ENCODE measurements around the gene GNAZ.
A peak's percentile ranks its signal among the peaks of the same experiment; 100 is the strongest.

The GNAZ gene

GRCh38 chr22:23083315-23084021 is 13.1 kb downstream of the GNAZ start:
- Histone ChIP-seq H2BK15ac (ENCODE audit: low read length) (no peak overlapping the region), H3K79me1 (ENCODE audit: low read depth, low read length) (peaks cover 17% of the 10 kb centered on the region), H3K4me3 (ENCODE audit: low read length in 2 of 2) (no peak overlapping the region), H3K9ac (ENCODE audit: low read depth, low read length, poor library complexity) (no peak overlapping the region), H2BK120ac (ENCODE audit: low read depth, low read length) (no peak overlapping the region), H3K4me1 (ENCODE audit: control insufficient read depth in 2 of 2, insufficient read depth in 1 of 2, low read depth in 1 of 2, low read length in 2 of 2) (peaks cover 0 to 11% of the 10 kb centered on the region in 2 donors), H3K23ac (ENCODE audit: low read depth, low read length, poor library complexity) (peak overlapping the region; percentile 77), H2BK5ac (ENCODE audit: low read length) (no peak overlapping the region), H3K9me3 (replicated peaks in 1 of 2; ENCODE audit: control insufficient read depth in 2 of 2, insufficient read depth in 1 of 2, low read depth in 1 of 2, low read length in 2 of 2) (peaks cover 0 to 3% of the 10 kb centered on the region in 2 donors), H3K4ac (ENCODE audit: low read length) (no peak overlapping the region), H3K4me2 (ENCODE audit: insufficient read depth, low read length, poor library complexity, severe bottlenecking) (no peak overlapping the region), H3K18ac (ENCODE audit: low read length) (no peak overlapping the region), H4K8ac (ENCODE audit: low read depth, low read length) (no peak overlapping the region), H4K91ac (ENCODE audit: low read depth, low read length, poor library complexity) (no peak overlapping the region), H3K27ac (replicated peaks; ENCODE audit: low read length) (no peak overlapping the region), H3K36me3 (replicated peaks in 1 of 2; ENCODE audit: control insufficient read depth in 2 of 2, insufficient read depth in 2 of 2, low read length in 2 of 2) (no peaks in the 10 kb centered on the region), H2AFZ (ENCODE audit: low read length) (no peak overlapping the region), H2BK12ac (ENCODE audit: low read length) (no peak overlapping the region), H3K14ac (ENCODE audit: low read length) (no peak overlapping the region), H2AK5ac (ENCODE audit: low read depth, low read length) (no peak overlapping the region), H3K27me3 (ENCODE audit: control insufficient read depth in 3 of 3, insufficient read depth in 3 of 3, low read depth in 1 of 3, low read length in 3 of 3) (no peaks in the 10 kb centered on the region)
- DNase-seq (ENCODE audit: low spot score) = no peak
- no CpG with 5 or more reads among the region's 13 CpGs for whole genome bisulfite sequencing, 2 donors (ENCODE audit: extremely low coverage in 2 of 2, insufficient read length in 2 of 2, insufficient replicate concordance in 1 of 2)

DNA sequence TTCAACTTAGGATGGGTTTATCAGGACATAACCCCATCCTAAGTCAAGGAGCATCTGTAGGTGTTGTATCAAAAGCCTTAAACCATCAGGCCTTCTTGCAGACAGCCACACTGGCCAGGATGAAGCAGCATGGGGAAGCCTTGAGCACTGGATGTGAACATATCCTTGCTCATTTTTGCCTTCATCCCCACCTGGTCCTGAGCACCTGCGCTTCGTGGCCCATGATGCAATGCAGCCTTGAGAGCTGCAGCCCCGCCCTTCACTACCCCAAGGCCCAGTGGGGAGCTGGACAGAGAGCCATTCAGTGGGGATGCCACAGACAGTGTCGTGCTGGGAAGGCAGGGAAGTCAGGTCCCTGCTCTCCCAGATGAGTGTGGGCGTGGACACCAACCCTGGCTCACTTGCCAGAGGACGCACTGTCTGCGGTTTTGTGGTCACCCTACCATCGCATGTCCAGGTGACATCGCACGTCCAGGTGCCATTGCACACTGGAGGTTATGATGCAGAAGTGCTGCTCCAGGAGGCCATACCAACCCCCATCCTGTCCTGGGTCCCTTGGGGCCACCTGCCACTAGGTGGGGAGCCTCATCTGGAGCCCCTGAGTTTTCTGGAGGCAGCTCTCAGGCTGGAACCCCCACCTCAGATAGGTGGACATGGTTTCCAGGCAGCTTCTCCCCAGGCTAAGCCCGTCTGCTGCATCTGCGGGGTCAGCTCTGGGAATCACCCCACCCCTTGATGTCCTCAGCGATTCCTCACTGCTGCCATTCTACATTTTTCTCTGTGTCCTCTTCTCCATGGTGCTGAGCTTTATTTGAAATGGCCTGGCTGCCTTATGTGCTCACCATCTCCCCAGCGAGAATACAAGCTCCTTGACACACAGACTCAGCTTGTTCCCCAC is 14.4 kb downstream of the GNAZ start:
- Histone ChIP-seq H3K18ac (ENCODE audit: low read length) (peak overlapping the region; percentile 37), H2BK15ac (ENCODE audit: low read length) (no peak overlapping the region), H3K4ac (ENCODE audit: low read length) (no peak overlapping the region), H2AK5ac (ENCODE audit: low read depth, low read length) (no peak overlapping the region), H2BK5ac (ENCODE audit: low read length) (no peak overlapping the region), H3K9ac (ENCODE audit: low read depth, low read length, poor library complexity) (peak overlapping the region; percentile 66), H2BK120ac (ENCODE audit: low read depth, low read length) (no peak overlapping the region), H3K36me3 (replicated peaks in 1 of 2; ENCODE audit: control insufficient read depth in 2 of 2, insufficient read depth in 2 of 2, low read length in 2 of 2) (no peaks in the 10 kb centered on the region), H3K9me3 (replicated peaks in 1 of 2; ENCODE audit: control insufficient read depth in 2 of 2, insufficient read depth in 1 of 2, low read depth in 1 of 2, low read length in 2 of 2) (peaks cover 0 to 3% of the 10 kb centered on the region in 2 donors), H2AFZ (ENCODE audit: low read length) (no peak overlapping the region), H4K91ac (ENCODE audit: low read depth, low read length, poor library complexity) (no peak overlapping the region), H2BK12ac (ENCODE audit: low read length) (no peak overlapping the region), H3K79me1 (ENCODE audit: low read depth, low read length) (peaks cover 17% of the 10 kb centered on the region), H3K27ac (replicated peaks; ENCODE audit: low read length) (no peak overlapping the region), H3K4me3 (ENCODE audit: low read length in 2 of 2) (no peak overlapping the region), H3K14ac (ENCODE audit: low read length) (no peak overlapping the region), H3K4me2 (ENCODE audit: insufficient read depth, low read length, poor library complexity, severe bottlenecking) (no peak overlapping the region), H3K27me3 (ENCODE audit: control insufficient read depth in 3 of 3, insufficient read depth in 3 of 3, low read depth in 1 of 3, low read length in 3 of 3) (no peaks in the 10 kb centered on the region), H3K4me1 (ENCODE audit: control insufficient read depth in 2 of 2, insufficient read depth in 1 of 2, low read depth in 1 of 2, low read length in 2 of 2) (peaks cover 0 to 11% of the 10 kb centered on the region in 2 donors), H3K23ac (ENCODE audit: low read depth, low read length, poor library complexity) (peak overlapping the region; percentile 98), H4K8ac (ENCODE audit: low read depth, low read length) (no peak overlapping the region)
- no peak for DNase-seq (ENCODE audit: low spot score)
- WGBS, 2 donors (ENCODE audit: extremely low coverage in 2 of 2, insufficient read length in 2 of 2, insufficient replicate concordance in 1 of 2) = no CpG with 5 or more reads among the region's 14 CpGs

DNA sequence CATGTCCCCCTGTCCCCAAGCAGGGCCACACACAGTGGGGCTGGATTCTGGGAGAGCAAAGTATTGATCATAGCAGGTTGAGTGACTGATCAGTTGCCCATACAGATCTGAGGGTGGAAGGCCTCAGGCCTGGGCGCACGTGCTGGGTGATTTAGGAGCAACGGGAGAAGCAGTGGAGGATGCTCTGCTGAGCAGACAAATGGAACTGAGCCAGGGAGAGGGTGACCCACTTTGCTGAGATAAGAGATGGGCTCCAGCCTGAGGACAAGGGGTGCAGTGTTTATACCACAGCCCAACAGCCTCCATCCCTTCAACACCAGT is 15.0 kb downstream of the GNAZ start:
- Histone ChIP-seq H3K4me1 (ENCODE audit: control insufficient read depth in 2 of 2, insufficient read depth in 1 of 2, low read depth in 1 of 2, low read length in 2 of 2) (peaks cover 0 to 11% of the 10 kb centered on the region in 2 donors), H3K9ac (ENCODE audit: low read depth, low read length, poor library complexity) (no peak overlapping the region), H2BK12ac (ENCODE audit: low read length) (no peak overlapping the region), H2AK5ac (ENCODE audit: low read depth, low read length) (no peak overlapping the region), H3K4me2 (ENCODE audit: insufficient read depth, low read length, poor library complexity, severe bottlenecking) (no peak overlapping the region), H3K23ac (ENCODE audit: low read depth, low read length, poor library complexity) (peak overlapping the region; percentile 5), H4K91ac (ENCODE audit: low read depth, low read length, poor library complexity) (no peak overlapping the region), H3K27ac (replicated peaks; ENCODE audit: low read length) (no peak overlapping the region), H3K36me3 (replicated peaks in 1 of 2; ENCODE audit: control insufficient read depth in 2 of 2, insufficient read depth in 2 of 2, low read length in 2 of 2) (no peaks in the 10 kb centered on the region), H2BK15ac (ENCODE audit: low read length) (no peak overlapping the region), H3K14ac (ENCODE audit: low read length) (no peak overlapping the region), H3K4me3 (ENCODE audit: low read length in 2 of 2) (no peak overlapping the region), H3K27me3 (ENCODE audit: control insufficient read depth in 3 of 3, insufficient read depth in 3 of 3, low read depth in 1 of 3, low read length in 3 of 3) (no peaks in the 10 kb centered on the region), H2BK120ac (ENCODE audit: low read depth, low read length) (no peak overlapping the region), H3K79me1 (ENCODE audit: low read depth, low read length) (peaks cover 17% of the 10 kb centered on the region), H3K4ac (ENCODE audit: low read length) (no peak overlapping the region), H3K9me3 (replicated peaks in 1 of 2; ENCODE audit: control insufficient read depth in 2 of 2, insufficient read depth in 1 of 2, low read depth in 1 of 2, low read length in 2 of 2) (peaks cover 0 to 3% of the 10 kb centered on the region in 2 donors), H2AFZ (ENCODE audit: low read length) (no peak overlapping the region), H3K18ac (ENCODE audit: low read length) (no peak overlapping the region), H4K8ac (ENCODE audit: low read depth, low read length) (no peak overlapping the region), H2BK5ac (ENCODE audit: low read length) (no peak overlapping the region)
- WGBS, 2 donors (ENCODE audit: extremely low coverage in 2 of 2, insufficient read length in 2 of 2, insufficient replicate concordance in 1 of 2) = no CpG with 5 or more reads among the region's 3 CpGs
- DNase-seq (ENCODE audit: low spot score) = no peak

- no peak overlapping the region for H2AFZ ChIP-seq (ENCODE audit: low read length)
- H3K9me3 ChIP-seq (replicated peaks in 1 of 2; ENCODE audit: control insufficient read depth in 2 of 2, insufficient read depth in 1 of 2, low read depth in 1 of 2, low read length in 2 of 2) = peaks cover 0 to 4% of the 10 kb centered on the region in 2 donors
- no peak overlapping the region for H2BK15ac ChIP-seq (ENCODE audit: low read length)
- H4K91ac ChIP-seq (ENCODE audit: low read depth, low read length, poor library complexity) = no peak overlapping the region
- H3K79me1 ChIP-seq (ENCODE audit: low read depth, low read length) = peaks cover 21% of the 10 kb centered on the region
- H3K4me2 ChIP-seq (ENCODE audit: insufficient read depth, low read length, poor library complexity, severe bottlenecking) = no peak overlapping the region
- no peak overlapping the region for H3K23ac ChIP-seq (ENCODE audit: low read depth, low read length, poor library complexity)
- H2BK5ac ChIP-seq (ENCODE audit: low read length) = no peak overlapping the region
- no CpG with 5 or more reads among the region's 9 CpGs for WGBS, 2 donors (ENCODE audit: extremely low coverage in 2 of 2, insufficient read length in 2 of 2, insufficient replicate concordance in 1 of 2)
- no peak for DNase-seq (ENCODE audit: low spot score)
- no peak overlapping the region for H4K8ac ChIP-seq (ENCODE audit: low read depth, low read length)
- H3K27me3 ChIP-seq (ENCODE audit: control insufficient read depth in 3 of 3, insufficient read depth in 3 of 3, low read depth in 1 of 3, low read length in 3 of 3) = no peaks in the 10 kb centered on the region
- no peak overlapping the region for H2BK120ac ChIP-seq (ENCODE audit: low read depth, low read length)
- peak overlapping the region; percentile 7 for H3K18ac ChIP-seq (ENCODE audit: low read length)
- H3K36me3 ChIP-seq (replicated peaks in 1 of 2; ENCODE audit: control insufficient read depth in 2 of 2, insufficient read depth in 2 of 2, low read length in 2 of 2) = peaks cover 0 to 1% of the 10 kb centered on the region in 2 donors
- no peak overlapping the region for H2BK12ac ChIP-seq (ENCODE audit: low read length)
- H3K4me3 ChIP-seq (ENCODE audit: low read length in 2 of 2) = no peak overlapping the region
- no peak overlapping the region for H3K9ac ChIP-seq (ENCODE audit: low read depth, low read length, poor library complexity)
- H3K14ac ChIP-seq (ENCODE audit: low read length) = no peak overlapping the region
- peaks cover 0 to 11% of the 10 kb centered on the region in 2 donors for H3K4me1 ChIP-seq (ENCODE audit: control insufficient read depth in 2 of 2, insufficient read depth in 1 of 2, low read depth in 1 of 2, low read length in 2 of 2)
- no peak overlapping the region for H3K4ac ChIP-seq (ENCODE audit: low read length)
- H2AK5ac ChIP-seq (ENCODE audit: low read depth, low read length) = no peak overlapping the region
- no peak overlapping the region for H3K27ac ChIP-seq (replicated peaks; ENCODE audit: low read length)
These were observed 15.5 kb downstream of the GNAZ start for GRCh38 chr22:23085785-23086184.

Data from neuronal stem cell (in vitro differentiated cells).